GM19035 (cell line): ENCODE measurements around the gene SH3BP1.
"Not testable (repeated sequence)": the region's sequence is repeated elsewhere in the genome, so short reads cannot be mapped to it uniquely, and the experiment has no call there.

Source experiments
- ATAC-seq: cut with Tn5 transposase; IDR thresholded peaks from one replicate; pipeline ENCODE4 v1.9.1; 2021; ENCODE audit not compliant: unreplicated experiment

Gene SH3BP1, protein sequence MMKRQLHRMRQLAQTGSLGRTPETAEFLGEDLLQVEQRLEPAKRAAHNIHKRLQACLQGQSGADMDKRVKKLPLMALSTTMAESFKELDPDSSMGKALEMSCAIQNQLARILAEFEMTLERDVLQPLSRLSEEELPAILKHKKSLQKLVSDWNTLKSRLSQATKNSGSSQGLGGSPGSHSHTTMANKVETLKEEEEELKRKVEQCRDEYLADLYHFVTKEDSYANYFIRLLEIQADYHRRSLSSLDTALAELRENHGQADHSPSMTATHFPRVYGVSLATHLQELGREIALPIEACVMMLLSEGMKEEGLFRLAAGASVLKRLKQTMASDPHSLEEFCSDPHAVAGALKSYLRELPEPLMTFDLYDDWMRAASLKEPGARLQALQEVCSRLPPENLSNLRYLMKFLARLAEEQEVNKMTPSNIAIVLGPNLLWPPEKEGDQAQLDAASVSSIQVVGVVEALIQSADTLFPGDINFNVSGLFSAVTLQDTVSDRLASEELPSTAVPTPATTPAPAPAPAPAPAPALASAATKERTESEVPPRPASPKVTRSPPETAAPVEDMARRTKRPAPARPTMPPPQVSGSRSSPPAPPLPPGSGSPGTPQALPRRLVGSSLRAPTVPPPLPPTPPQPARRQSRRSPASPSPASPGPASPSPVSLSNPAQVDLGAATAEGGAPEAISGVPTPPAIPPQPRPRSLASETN

GRCh38 chr22:37639070-37639760 is at the start of gene SH3BP1:
Gene SH3BP1 (plus strand): TSS chr22:37639669. CDS start chr22:37639788, 119 bp downstream.
- no peak for ATAC-seq

GRCh38 chr22:37591081-37591480 is 48.4 kb upstream of the SH3BP1 start:
- ATAC-seq: not testable (repeated sequence)

DNA sequence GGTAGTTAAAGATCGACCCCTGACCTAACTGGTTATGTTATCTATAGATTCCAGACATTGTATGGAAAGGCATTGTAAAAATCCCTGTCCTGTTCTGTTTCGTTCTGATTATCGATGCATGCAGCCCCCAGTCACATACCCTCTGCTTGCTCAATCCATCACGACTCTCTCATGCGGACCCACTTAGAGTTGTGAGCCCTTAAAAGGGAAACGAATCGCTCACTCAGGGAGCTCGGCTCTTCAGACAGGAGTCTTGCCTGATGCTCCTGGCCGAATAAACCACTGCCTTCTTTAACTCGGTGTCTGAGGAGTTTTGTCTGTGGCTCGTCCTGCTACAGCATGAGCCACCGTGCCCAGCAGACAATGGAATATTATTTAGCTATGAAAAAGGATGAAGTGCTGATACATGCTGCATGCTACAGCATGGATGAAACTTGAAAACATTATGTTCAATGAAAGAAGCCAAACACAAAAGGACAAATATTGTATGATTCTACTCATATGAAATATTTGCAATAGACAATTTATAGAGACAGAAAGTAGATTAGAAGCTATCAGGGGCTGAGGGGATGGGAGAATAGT is 47.6 kb upstream of the SH3BP1 start:
- ATAC-seq: no peak

DNA sequence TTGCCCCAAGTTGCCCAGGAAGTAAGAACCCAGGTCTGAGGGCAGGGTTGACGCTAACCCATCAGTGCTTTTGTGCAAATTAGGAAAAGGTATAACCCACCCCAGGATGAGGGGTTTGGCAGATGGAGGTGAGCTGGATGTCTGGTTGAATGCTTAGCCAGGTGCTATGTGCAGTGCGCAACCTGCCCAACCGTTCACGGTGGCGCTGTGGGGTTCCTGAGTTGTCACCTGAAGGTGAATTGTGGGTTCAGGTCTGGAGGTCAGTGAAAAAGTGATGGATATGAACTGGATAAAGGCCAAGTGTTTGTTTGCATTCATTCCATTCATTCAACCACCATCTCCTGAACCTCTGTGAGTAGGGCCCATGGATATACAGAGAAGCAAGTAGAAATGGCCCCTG is 45.2 kb upstream of the SH3BP1 start:
- ATAC-seq: no peak

DNA sequence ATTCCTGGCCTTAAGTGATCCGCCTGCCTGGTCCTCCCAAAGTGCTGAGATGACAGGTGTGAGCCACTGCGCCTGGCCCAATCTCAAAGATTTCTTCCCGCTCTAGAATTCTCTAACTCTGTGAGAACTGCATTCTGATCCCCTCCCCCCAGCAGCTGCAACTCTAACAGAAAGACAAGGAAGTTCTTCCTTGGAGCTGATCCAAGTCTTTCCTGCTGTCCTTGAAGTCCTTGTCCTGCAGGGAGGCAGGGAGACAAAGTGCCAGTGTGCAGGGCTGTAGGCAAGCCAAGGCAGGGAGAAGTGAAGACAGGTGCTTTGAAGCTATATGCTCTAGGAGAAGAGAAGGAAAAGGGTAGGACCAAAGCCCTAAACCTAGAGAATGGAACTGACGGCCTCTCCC is 40.3 kb upstream of the SH3BP1 start:
- no peak for ATAC-seq

GRCh38 chr22:37601203-37601539 is 38.3 kb upstream of the SH3BP1 start:
- no peak for ATAC-seq

DNA sequence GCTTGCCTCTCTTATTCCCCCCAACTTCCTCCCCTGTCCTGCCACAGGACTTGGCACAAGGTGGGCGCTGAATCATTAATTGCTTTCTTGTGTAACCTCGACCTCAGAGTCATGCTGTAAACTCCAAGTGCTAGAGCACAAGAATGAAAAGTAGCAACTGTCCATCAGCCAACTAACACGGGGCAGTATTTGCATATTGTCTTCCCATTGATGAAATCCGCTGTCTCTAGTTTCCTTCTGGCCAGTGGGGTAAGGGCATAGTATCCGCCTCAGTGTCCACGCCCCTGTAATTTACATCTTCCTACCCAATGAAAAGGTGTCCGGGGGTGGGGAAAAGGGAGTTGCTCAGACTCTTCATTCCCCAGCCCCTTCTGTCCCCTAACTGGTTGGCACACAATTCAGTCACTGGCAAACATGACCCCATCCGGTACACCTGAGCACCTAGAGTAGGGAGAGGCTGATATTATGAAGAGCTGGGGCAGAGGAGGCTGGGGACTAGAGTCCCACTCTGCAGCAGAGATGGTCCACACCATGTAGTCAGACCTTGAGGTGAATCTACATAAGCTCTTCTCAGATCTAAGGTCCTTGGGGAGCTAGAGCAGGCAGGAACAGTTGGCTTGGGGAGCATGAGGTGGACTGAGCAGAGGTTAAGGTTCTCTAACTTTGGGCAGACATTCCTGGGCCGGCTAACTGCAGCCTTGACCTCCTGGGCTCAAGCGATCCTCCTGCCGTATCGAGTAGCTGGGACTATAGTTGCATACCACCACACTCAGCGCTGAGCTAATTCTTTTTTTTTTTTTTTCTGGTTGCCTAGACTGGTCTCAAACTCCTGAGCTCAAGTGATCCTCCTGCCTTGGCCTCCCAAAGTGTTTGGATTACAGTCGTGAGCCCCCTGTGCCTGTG is 37.7 kb upstream of the SH3BP1 start:
- no peak for ATAC-seq

GRCh38 chr22:37602546-37603277 is 36.8 kb upstream of the SH3BP1 start:
- ATAC-seq: not testable (repeated sequence)

- ATAC-seq: no peak
Measured at GRCh38 chr22:37604074-37604473, 35.4 kb upstream of the SH3BP1 start.

DNA sequence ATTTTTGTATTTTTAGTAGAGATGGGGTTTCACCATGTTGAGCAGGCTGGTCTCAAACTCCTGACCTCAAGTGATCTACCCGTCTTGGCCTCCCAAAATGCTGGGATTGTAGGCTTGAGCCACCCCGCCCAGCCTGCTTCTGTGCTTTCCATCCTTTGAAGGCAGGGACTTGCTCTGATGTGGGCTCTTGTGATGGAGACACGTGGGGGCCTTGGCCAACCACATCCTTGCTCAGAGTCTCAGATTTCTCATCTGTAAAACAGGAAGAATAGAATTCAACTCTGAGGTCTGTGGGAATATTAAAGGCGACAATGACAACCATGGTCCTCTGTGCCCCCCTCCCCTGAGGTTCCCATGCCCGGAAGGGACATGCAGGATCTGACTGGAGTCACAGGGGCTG is 34.6 kb upstream of the SH3BP1 start:
- ATAC-seq: no peak

DNA sequence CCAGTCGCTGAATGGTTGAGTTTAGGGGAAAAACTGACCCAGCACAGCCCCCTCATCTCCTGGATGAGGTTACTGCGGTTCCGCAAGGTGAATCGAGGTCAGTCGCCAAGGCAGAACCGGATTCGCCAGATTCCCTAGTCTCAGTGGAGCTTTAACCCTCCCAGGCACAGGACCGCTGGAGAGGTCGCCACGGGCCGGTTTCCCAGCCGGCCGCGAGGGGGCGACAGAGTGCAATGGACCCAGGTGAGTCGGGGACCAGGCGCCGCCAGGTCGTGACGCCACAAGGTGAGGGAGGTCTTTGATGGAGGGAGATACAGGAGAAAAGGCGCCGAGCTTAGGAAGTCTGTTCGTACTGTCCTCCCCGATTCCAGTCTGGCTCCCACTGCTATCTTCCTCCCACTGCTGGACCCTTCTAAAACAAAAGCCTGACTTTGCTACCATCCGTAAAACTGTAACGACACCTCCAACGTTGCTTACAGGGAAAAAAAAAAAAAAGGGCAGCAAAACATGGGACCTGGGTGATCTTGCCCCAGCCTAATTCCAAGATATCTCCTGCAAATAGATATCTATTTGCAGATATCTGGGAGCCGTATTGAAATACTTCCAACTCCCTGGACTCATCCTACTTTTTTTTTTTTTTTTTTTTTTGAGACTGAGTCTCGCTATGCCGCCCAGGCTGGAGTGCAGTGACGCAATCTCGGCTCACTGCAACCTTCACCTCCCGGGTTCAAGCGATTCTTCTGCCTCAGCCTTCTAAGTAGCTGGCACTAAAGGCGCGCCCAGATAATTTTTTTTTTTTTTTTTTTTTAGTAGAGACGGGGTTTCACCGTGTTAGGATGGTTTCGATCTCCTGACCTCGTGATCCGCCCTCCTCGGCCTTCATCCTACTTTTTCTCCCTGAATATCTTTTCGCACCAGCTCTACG is 32.2 kb upstream of the SH3BP1 start:
- ATAC-seq: no peak

GRCh38 chr22:37607935-37608476 is 31.5 kb upstream of the SH3BP1 start:
- ATAC-seq: no peak

DNA sequence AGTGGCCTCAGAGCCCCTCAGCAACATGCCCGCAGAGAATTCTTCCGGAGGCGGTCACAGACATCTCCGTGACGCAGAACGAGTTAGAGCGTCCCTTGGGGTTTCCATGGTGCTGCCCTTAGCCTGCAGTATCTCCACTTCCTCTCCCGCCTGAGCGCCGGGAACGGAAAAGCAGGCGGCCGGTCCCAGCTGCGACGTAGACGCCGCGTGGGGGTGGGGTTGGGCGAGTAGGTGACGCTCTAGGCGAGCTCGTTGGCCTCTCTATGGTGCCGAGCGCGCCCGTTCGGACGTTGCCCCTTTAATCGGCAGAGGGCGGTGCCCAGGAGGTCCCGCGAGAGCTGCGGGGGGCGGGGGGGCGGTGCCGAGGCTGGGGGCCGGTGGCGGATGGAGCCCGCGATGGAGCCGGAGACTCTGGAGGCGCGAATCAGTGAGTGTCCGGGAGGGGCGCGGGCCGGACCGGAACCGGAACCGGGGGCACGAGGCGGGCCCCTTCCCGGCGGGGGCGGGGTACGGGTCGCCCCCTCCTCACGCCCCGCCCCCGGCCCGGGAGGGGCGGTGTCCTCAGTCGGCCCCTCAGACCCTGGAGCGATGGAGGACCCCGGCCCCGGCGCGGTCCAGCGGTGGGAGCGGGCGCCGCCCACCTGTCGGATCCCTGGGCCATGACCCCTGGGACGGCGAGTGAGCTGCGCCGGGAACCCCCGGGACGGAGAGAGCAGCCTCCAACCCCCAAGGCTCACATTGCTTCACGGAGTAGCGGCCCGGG is 30.8 kb upstream of the SH3BP1 start, which contains the start of gene GGA1:
TSS of gene GGA1 (plus strand) at position 358 of the 763 bp plus-strand sequence. CDS start at position 385, 27 bp downstream.
- ATAC-seq: peak; percentile 79

- no peak for ATAC-seq
Measured at GRCh38 chr22:37609240-37610152, 30.0 kb upstream of the SH3BP1 start.

GRCh38 chr22:37610153-37610475 is 29.4 kb upstream of the SH3BP1 start:
- ATAC-seq: not testable (repeated sequence)

DNA sequence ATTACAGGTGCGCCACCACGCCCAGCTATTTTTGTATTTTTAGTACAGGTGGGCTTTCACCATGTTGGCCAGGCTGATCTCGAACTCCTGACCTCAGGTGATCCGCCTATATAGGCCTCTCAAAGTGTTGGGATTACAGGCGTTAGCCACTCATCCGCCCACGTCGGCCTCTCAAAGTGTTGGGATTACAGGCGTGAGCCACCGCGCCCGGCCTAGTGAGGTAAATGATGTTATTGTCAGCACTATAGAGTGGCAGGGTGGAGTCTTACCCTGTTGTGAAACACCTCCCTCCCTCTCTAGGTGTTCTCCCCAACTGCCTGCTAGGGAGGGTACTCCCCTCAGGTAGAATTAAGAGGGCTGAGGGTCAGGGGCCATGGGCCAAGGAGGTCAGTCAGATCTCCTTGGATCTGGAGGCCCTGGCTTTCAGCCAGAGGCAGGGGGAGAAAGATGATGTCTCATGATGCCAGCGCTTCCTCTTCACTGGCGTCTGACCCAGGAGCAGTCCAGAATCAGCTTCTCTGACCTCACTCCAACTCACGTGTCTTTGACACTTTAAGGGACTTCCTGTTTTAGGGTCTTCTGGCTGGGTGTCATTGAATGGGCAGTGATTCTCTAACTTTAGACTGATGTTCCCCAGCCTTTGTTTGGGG is 28.9 kb upstream of the SH3BP1 start:
- no peak for ATAC-seq
